B cell (primary cell): ENCODE results near the gene HOPX. TPM values are rescaled to one million over a fixed set of nuclear protein-coding genes. Genes with fewer than 3 reads are reported as not detected.
A peak's percentile ranks its signal among the peaks of the same experiment; 100 is the strongest.

ENCODE experiments used
- ATAC-seq: fragments of 200-7000 bp; cut with Tn5 transposase; one replicate; pipeline ENCODE4 v1.10.0; 2021; ENCODE audit warnings: low read depth, mild to moderate bottlenecking, moderate number of reproducible peaks, moderate library complexity
- CTCF ChIA-PET: fragments of 350-600 bp; sonication (Branson Sonifier 250); formaldehyde crosslinking; loops from one replicate; lab custom pipeline; 2021; ENCODE audit warnings: antibody characterized with exemption, inconsistent platforms; lab: Charles Lee
- POLR2A ChIA-PET: fragments of 350-600 bp; sonication (Branson Sonifier 250); formaldehyde crosslinking; loops from one replicate; lab custom pipeline; 2021; ENCODE audit warnings: antibody characterized with exemption; lab: Charles Lee
- DNase-seq: peaks from one replicate; pipeline ENCODE4 v3.0.0; 2013
- H2AFZ ChIP-seq: 2 replicates; pipeline ENCODE4 v1.6.1; 2012; ENCODE audit warnings: mild to moderate bottlenecking, low read depth, low read length; ENCODE audit not compliant: insufficient read depth, poor library complexity, severe bottlenecking
- H3K27ac ChIP-seq, 2 donors: 1 replicate in 1 of 2; 2 replicates in 1 of 2; pipeline ENCODE4 v1.5.1; 2012 to 2013; ENCODE audit warnings: low read length in 2 of 2, mild to moderate bottlenecking in 2 of 2, moderate library complexity in 1 of 2
- H3K27me3 ChIP-seq, 4 experiments: fragments of 200-600 bp in 1 of 4; sonication (generic) in 1 of 4; replicated peaks in 1 of 4; 1 replicate in 2 of 4; 2 replicates in 2 of 4; pipeline versions ENCODE4 v1.6.1 to v1.7.0; 2013 to 2016; ENCODE audit warnings: low read length in 3 of 4, mild to moderate bottlenecking in 2 of 4, mixed read lengths in 1 of 4, moderate library complexity in 1 of 4; ENCODE audit not compliant: insufficient read depth in 4 of 4, control insufficient read depth in 3 of 4; ENCODE audit errors: control extremely low read depth in 1 of 4
- H3K36me3 ChIP-seq, 2 experiments: replicated peaks in 1 of 2; 1 replicate in 1 of 2; 2 replicates in 1 of 2; pipeline versions ENCODE4 v1.6.1 to v1.7.1; 2013; ENCODE audit warnings: low read length in 1 of 2; ENCODE audit not compliant: insufficient read depth in 2 of 2, control insufficient read depth in 1 of 2; ENCODE audit errors: control extremely low read depth in 1 of 2, extremely low read depth in 1 of 2
- H3K4me1 ChIP-seq, 2 donors: fragments of 200-600 bp in 1 of 2; sonication (generic) in 1 of 2; 1 replicate in 1 of 2; 2 replicates in 1 of 2; pipeline versions ENCODE4 v1.5.1 to v1.6.1; 2013 to 2017; ENCODE audit warnings: low read length in 2 of 2; ENCODE audit not compliant: control insufficient read depth in 2 of 2, insufficient read depth in 2 of 2
- H3K4me2 ChIP-seq: replicated peaks from 2 replicates; pipeline ENCODE3; 2012; ENCODE audit warnings: mild to moderate bottlenecking, low read depth, low read length; ENCODE audit not compliant: poor library complexity, severe bottlenecking
- H3K4me3 ChIP-seq, 5 experiments: fragments of 200-600 bp in 1 of 5; sonication (generic) in 1 of 5; 1 replicate in 3 of 5; 2 replicates in 2 of 5; pipeline versions ENCODE4 v1.5.1 to v1.7.0; 2011 to 2016; ENCODE audit warnings: low read length in 4 of 5, mild to moderate bottlenecking in 4 of 5, low read depth in 2 of 5, control low read depth in 1 of 5, moderate library complexity in 1 of 5; ENCODE audit not compliant: insufficient read depth in 1 of 5; ENCODE audit errors: control extremely low read depth in 1 of 5, extremely low read depth in 1 of 5
- H3K79me2 ChIP-seq: fragments of 200-600 bp; sonication (generic); one replicate; pipeline ENCODE4 v1.6.0; 2016; ENCODE audit warnings: low read length; ENCODE audit not compliant: control insufficient read depth, insufficient read depth
- H3K9ac ChIP-seq: fragments of 200-600 bp; sonication (generic); 2 replicates; pipeline ENCODE4 v1.6.1; 2017; ENCODE audit warnings: mild to moderate bottlenecking, low read length, moderate library complexity
- H3K9me3 ChIP-seq, 3 donors: one replicate each; pipeline versions ENCODE4 v1.6.1 to v1.7.1; 2013; ENCODE audit warnings: low read length in 2 of 3; ENCODE audit not compliant: control insufficient read depth in 2 of 3, insufficient read depth in 1 of 3; ENCODE audit errors: control extremely low read depth in 1 of 3
- H4K20me1 ChIP-seq: 2 replicates; pipeline ENCODE4 v1.6.0; 2012; ENCODE audit warnings: mild to moderate bottlenecking, low read length; ENCODE audit not compliant: insufficient read depth, control insufficient read depth, poor library complexity, severe bottlenecking
- H3K27ac Mint-ChIP-seq: one replicate; pipeline ENCODE4 v1.8.0; 2021; ENCODE audit warnings: mixed read lengths
- H3K27me3 Mint-ChIP-seq: one replicate; pipeline ENCODE4 v1.8.0; 2021; ENCODE audit warnings: mixed read lengths
- H3K4me1 Mint-ChIP-seq: one replicate; pipeline ENCODE4 v1.8.0; 2021; ENCODE audit warnings: mixed read lengths
- H3K4me3 Mint-ChIP-seq: one replicate; pipeline ENCODE4 v1.8.0; 2021; ENCODE audit warnings: mixed read lengths
- H3K9me3 Mint-ChIP-seq: one replicate; pipeline ENCODE4 v1.8.0; 2022; ENCODE audit warnings: mixed read lengths; ENCODE audit not compliant: insufficient read depth
- EZH2 ChIP-seq: IDR thresholded peaks from 2 replicates; pipeline ENCODE4 v1.6.1; 2012; ENCODE audit warnings: borderline replicate concordance, low read depth, mild to moderate bottlenecking, moderate library complexity, low read length; ENCODE audit not compliant: insufficient read depth, poor library complexity, severe bottlenecking
- WGBS: methylation state at CpG from one replicate; pipeline ENCODE4 v1.1.5; 2013; ENCODE audit warnings: missing lambda C conversion rate; ENCODE audit not compliant: insufficient coverage; 5-methylcytosine and 5-hydroxymethylcytosine counted together
- intact Hi-C: fragments of 100-400 bp; cut with micrococcal nuclease; formaldehyde crosslinking; loops from one replicate; pipeline ENCODE4 v1.10.0; 2022
- polyA plus RNA-seq: library from polyadenylated mRNA; depleted of rRNA; stranded (reverse); fragments of >200 nt; gene quantifications from 2 replicates; pipeline ENCODE4 v1.2.3, GENCODE V29; 2012
- total RNA-seq, 2 donors: library from RNA; stranded (reverse); fragments of 120-200 nt in 1 of 2; gene quantifications; 1 replicate in 1 of 2; 2 replicates in 1 of 2; pipeline versions ENCODE4 v1.2.3 to v1.2.4, GENCODE V29; 2013 to 2022
- TF ChIP-seq, protein P1 (sequence below): fragments of 200-600 bp; IDR thresholded peaks from one replicate; pipeline ENCODE4 v1.8.0; 2022; ENCODE audit warnings: antibody characterized with exemption, mild to moderate bottlenecking

The HOPX gene
- total and polyA plus RNA-seq, 2 donors (not counting 1 experiment from before 2014, with no cell fraction given) = 7.4 to 29.2 TPM

DNA sequence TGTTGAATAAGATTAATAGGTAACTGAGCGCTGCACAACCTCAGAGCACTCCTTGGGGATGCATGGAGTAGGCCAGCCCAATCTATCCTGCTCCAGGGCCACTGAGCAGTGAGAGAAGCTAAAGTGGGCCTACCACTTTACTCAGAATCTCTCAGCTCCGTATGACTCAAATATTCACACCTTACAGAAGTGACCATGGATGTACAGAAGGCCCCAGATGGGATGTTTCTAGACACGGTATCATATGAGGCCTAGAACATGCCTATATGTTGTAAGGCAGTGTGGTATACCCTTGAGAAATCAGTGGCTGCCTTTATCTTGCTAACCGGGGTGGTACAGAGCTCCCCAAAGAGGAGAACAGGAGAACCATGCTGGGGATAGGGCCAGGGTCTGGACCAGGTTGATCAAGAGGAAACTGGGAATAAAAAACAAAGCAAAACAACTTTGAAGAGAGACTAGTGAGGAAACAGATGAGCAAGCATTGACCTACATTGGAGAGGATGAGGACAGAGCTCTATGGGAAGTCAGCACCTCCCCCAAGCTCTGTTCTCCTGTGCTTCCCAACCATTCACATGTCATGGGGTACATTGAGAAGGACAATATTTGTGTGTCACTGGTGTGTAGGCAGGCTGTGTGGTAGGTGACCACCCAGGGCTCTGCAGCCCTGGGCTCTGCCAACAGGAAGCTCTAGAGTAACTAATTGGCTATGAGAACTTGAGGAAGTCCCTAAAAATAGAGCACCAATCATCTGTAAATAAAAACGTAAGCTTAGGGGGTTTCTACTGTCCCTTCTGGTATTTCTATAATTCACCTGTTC, 31.4 kb downstream of the HOPX start:
- peak overlapping the region; percentile 80 for H3K27ac Mint-ChIP-seq
- peaks cover 5% of the 10 kb centered on the region for H3K9me3 Mint-ChIP-seq
- WGBS = 83% methylated on average over 2 of the region's 5 CpGs
- H3K4me1 Mint-ChIP-seq = peaks cover 48% of the 10 kb centered on the region
- peaks cover 0 to 12% (median 8%) of the 10 kb centered on the region in 3 donors for H3K9me3 ChIP-seq
- peak overlapping the region; percentile 8 for H3K9ac ChIP-seq
- no peaks in the 10 kb centered on the region for H4K20me1 ChIP-seq
- H2AFZ ChIP-seq = peak overlapping the region; percentile 52
- no peaks in the 10 kb centered on the region for H3K27me3 ChIP-seq
- peak overlapping the region; percentile 49 for H3K4me3 Mint-ChIP-seq
- peaks cover 33 to 42% of the 10 kb centered on the region in 2 donors for H3K4me1 ChIP-seq
- peak; percentile 64 for ATAC-seq
- POLR2A ChIA-PET = no interaction called here
- H3K4me2 ChIP-seq = peak overlapping the region; percentile 57
- no peaks in the 10 kb centered on the region for H3K27me3 Mint-ChIP-seq
- H3K27ac ChIP-seq = peak overlapping the region; percentile 22 to 71
- H3K4me3 ChIP-seq = peak overlapping the region in 1 of 5 experiments; percentile 11
- CTCF ChIA-PET = interaction anchor here (0.9 to 1.5 kb wide), 3 partner anchors 16 to 187 kb away, joined by 3 to 4 read pairs (median 3); no protein-coding TSS in a partner anchor
- intact Hi-C loops = no loop called here
- peak; percentile 59 for DNase-seq
- H3K79me2 ChIP-seq = no peaks in the 10 kb centered on the region
- TF ChIP-seq, protein P1, sequence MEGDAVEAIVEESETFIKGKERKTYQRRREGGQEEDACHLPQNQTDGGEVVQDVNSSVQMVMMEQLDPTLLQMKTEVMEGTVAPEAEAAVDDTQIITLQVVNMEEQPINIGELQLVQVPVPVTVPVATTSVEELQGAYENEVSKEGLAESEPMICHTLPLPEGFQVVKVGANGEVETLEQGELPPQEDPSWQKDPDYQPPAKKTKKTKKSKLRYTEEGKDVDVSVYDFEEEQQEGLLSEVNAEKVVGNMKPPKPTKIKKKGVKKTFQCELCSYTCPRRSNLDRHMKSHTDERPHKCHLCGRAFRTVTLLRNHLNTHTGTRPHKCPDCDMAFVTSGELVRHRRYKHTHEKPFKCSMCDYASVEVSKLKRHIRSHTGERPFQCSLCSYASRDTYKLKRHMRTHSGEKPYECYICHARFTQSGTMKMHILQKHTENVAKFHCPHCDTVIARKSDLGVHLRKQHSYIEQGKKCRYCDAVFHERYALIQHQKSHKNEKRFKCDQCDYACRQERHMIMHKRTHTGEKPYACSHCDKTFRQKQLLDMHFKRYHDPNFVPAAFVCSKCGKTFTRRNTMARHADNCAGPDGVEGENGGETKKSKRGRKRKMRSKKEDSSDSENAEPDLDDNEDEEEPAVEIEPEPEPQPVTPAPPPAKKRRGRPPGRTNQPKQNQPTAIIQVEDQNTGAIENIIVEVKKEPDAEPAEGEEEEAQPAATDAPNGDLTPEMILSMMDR = no peak
- TF ChIP-seq EZH2 = no peak
- no peaks in the 10 kb centered on the region for H3K36me3 ChIP-seq

DNA sequence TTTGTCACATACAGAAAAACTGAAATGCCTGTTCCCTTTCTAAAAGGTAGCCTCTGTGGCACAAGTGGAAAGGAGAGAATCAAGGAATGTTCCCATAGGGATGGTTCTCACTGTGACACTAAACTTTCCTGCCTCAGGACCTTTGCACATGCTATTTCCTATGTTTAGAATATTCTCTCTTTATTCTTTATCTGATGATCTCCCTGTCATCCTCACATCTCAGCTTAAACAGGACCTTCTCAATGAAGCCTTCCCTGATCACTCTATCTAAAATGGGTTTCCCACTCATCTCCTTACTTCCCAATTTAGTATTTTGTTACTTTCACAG, 32.3 kb downstream of the HOPX start:
- Mint-ChIP-seq H3K9me3 (peaks cover 5% of the 10 kb centered on the region), H3K4me1 (peaks cover 39% of the 10 kb centered on the region), H3K4me3 (no peak overlapping the region), H3K27ac (no peak overlapping the region), H3K27me3 (no peaks in the 10 kb centered on the region)
- Histone ChIP-seq H3K36me3 (no peaks in the 10 kb centered on the region), H3K4me3 (no peak overlapping the region), H3K9ac (no peak overlapping the region), H3K9me3 (peaks cover 0 to 12% (median 8%) of the 10 kb centered on the region in 3 donors), H4K20me1 (no peaks in the 10 kb centered on the region), H3K4me2 (no peak overlapping the region), H2AFZ (no peak overlapping the region), H3K4me1 (peaks cover 24 to 34% of the 10 kb centered on the region in 2 donors), H3K27me3 (no peaks in the 10 kb centered on the region), H3K27ac (no peak overlapping the region), H3K79me2 (no peaks in the 10 kb centered on the region)
- no peak for TF ChIP-seq EZH2
- TF ChIP-seq, protein P1 = no peak
- intact Hi-C loops = no loop called here
- no peak for DNase-seq
- CTCF ChIA-PET = no interaction called here
- ATAC-seq = no peak
- POLR2A ChIA-PET = no interaction called here
